GM03348 (cell line): ENCODE results near the gene CHST11.

Experiments used
- DNase-seq: peaks from one replicate; pipeline ENCODE4 v3.0.0; 2012; ENCODE audit warnings: low spot score

CHST11 gene

DNA sequence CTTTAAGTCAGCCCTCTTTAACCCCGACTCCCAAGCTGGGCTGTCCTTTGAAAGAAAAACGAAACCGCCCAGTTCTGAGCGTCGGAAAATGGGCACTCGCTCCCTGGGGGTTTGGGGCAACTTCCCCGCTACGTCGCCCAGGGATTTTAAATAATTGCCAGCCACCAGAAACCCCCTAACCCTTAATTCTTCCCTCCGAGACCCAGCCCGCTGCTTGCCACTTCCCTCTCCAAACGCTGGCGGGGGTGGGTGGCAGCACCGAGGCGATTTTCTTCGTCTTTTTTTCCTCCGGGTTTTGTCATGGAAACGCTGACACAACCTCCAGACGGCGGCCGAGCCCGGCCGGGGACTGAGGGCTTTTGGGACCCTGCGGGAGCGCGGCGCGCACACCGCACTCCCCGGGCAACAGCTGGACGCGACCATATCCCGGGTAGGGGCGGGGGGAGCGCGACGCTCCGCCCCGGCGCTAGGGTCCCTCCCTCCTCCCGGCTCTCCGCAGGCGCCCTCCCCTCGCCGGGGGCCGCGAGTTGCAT, at the start of gene CHST11:
Gene CHST11 (plus strand): TSS at position 532 of the 533 bp plus-strand sequence.
- DNase-seq: peak; percentile 98

DNA sequence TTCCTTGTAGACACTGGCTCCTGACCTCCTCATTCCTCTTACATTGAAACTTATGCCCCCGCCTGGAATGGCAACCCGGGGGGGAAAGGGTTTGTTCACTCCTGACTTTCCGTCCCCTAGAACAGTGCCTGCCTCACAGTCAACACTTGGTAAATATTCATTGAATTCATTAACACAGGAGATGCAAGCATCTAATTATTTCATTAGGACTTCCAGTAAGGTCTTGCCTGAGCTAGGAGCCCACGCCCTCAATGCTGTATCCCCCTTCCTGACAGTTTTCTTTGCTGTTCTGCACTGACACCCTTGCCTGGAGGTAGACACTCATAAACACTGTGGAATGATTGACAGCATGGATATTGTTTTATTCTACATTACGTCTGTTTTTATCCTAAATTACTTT, 49.3 kb upstream of the CHST11 start:
- DNase-seq: no peak

DNA sequence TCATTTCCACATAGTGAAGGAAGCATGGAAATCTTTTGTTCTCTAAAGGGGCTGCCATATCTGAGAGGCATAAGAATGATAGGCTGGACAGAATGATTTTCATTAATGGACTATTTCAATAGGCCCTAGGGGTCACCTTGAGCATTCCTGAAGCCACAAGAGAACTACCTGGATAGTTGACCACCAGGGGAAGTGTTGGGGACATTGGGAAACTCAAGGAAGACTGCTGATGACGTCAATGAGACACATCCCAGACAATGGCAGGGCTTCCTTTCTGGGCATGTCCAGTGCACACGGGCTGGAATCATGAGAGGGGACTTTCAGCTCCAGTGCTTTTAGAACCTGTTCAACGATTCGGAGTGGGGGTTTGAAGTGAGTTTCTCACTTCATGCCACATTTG, 48.8 kb upstream of the CHST11 start:
- no peak for DNase-seq

DNA sequence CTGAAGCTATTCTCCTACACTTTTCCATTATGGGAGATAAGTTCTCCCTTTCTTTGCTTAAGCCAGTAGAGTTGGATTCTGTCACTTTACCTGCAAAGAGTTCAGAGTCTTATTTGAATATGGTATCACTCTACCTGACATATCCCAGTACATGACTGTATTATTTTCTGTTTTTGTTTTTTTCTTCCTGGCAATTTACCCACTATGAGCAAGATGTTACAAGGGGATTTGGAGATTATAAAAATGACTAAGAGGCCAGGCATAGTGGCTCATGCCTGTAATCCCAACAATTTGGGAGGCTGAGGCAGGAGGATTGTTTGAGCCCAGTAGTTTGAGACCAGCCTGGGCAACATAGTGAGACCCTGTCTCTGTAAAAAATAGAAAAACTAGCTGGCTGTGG, 46.4 kb upstream of the CHST11 start:
- no peak for DNase-seq

DNA sequence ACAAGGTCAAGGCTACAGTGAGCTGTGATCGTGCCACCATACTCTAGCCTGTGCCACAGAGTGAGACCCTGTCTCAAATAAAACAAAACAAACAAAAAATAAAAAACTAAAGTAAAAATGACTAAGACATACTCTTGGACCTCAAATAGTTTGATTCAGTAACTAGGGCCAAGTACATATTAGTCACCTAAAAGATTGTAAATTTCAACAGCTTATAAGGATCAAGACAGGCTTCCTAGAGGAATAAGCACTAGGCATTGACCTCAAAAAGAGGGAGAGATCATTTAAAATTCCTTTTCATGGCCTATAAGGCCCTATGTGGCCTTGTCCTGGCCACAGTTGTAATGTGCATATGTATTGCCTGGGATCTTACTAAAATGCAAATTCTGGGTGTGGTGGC, 46.0 kb upstream of the CHST11 start:
- peak; percentile 43 for DNase-seq

DNA sequence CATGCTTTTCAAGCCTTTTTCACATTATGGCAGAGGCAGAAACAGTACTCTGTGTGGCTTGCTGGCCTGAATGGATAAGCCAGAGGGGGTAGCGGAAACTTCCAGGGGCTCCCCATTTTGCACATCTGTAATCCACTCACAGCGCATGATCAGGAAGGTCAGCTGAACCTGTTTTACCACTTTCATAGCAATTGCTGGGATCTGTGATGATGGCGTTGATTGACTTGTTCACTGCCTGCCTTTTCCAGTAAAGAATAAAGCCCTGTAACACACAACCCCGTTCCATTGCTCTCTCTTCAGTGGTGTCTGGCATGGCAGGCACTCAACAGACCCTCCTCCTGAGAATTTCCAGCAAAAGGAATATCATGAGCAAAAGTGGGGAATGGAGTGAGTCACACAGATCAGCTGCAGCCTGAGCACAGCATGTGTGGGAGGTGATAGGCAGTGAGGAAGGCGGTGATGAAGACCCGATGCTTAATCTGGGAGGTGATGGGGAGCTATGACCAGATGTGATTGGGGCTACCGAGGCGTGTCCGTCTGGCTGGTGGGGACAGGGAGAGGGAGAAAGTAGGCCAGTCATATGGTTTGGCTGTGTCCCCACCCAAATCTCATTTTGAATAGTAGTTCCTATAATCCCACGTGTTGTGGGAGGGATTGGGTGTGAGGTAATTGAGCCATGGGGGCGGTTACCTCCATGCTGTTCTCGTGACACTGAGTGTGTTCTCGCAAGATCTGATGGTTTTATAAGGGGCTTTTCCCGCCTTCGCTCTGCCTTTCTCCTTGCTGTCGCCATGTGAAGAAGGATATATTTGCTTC, 44.7 kb upstream of the CHST11 start:
- DNase-seq: peak; percentile 27

DNA sequence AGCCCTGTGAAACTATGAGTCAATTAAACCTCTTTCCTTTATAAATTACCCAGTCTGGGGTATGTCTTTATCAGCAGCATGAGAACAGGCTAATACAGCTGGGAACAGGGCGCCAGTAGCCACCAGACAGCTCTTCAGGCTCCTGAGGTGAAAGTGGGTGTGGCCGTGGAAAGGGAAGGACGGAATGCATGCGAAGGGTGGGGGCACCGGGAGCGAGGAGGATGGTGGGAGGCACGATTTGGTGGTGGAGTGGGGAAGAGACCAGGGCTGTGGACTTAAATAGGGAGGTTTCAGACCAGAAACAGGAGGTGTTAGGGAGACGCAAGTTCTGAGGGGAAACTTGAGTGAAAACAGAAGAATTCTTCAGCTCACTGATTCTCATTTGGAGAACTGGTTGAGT, 44.1 kb upstream of the CHST11 start:
- no peak for DNase-seq

DNA sequence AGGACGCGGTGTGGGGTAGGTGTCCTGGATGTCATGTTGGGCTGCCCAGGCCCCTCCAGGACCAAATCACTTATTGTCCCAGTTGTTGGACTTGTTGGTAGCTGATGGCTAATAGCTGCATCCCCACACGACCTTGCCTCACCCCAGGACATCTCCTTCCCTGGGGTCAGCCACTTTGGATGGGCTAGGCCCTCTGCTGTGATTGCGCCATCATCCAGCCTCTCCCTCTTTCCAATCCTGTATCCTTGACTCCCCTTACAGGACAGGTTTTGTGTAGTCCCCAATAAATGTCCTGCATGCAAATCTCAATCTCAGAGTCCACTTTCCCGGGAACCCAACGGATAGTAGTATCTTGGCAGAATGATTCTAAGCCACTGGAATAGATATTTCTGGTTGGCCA, 43.4 kb upstream of the CHST11 start:
- no peak for DNase-seq

DNA sequence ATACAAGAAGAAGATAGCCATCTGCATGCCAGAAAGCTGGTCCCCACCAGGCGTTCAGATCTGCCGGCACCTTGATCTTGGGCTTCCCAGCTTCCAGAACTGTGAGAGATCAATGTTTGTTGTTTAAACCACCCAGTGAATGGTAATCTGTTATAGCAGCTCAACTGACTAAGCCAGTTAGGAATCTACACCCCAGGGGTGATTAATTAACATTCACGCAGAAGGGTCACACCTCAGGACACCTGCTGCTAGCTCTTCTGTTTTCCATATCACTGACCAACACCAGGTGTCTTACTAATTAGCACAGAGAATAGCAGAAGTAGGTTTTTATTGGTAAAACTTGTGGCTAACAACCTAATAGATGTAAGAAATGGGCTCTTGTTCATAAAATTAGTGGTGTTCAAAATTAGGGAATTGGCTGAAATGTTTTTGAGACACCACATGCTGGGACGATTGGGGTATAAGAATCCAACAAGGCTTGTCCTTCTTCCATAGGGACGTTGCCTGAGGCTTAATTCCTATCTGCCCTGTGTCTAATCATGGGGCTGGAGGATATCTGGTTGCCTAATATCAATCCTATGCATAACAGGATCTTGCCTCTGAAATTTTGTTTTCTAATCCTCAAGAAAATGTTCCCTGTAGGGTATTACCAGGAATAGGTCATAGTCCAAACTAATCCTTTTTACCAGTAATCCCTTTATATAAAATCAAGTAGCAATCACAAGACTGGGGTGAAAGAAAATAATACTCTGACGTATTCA, 42.0 kb upstream of the CHST11 start:
- DNase-seq: no peak

DNA sequence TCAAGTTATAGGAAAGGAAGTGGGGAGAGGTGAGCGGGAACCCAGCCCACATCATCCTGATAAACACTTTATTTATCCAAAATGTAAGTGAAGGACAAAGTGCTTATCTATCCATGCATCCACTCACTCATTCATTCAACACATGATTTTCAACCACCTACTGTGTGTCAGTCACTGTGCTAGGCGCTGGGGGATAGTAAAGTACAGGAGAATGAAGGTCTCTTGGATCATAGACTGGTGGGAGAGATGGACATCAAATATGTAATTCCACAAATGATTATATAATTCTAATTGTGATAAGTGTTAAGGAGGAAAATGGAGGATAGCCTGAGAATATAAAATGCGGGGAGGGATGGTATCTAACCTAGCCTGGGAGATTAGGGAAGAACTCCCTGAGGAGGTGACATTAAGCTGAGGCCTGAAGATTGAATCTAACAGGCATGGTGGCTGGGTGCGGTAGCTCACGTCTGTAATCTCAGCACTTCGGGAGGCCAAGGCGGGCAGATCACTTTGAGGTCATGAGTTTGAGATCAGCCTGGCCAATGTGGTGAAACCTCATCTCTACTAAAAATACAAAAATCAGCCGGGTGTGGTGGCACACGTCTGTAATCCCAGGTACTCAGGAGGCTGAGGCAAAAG, 41.3 kb upstream of the CHST11 start:
- DNase-seq: no peak

DNA sequence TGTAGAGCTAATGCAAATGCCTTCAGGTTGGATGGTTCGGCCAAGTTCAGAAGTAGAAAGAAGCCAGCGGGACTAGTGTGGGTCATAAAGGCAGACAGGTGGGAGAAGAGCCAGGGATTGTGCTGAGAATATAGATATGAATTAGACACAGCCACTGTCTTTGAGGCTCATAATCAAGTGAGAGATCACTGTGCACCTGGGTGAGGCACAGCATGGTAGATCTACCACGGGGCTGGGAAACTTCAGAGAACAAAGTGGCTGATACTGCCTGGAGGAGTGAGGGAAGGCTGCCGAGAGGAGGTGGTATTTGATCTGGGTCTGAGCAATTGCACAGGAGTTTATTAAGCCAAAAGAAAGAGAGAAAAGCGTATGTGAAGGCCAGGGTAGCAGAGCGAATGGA, 40.6 kb upstream of the CHST11 start:
- no peak for DNase-seq

DNA sequence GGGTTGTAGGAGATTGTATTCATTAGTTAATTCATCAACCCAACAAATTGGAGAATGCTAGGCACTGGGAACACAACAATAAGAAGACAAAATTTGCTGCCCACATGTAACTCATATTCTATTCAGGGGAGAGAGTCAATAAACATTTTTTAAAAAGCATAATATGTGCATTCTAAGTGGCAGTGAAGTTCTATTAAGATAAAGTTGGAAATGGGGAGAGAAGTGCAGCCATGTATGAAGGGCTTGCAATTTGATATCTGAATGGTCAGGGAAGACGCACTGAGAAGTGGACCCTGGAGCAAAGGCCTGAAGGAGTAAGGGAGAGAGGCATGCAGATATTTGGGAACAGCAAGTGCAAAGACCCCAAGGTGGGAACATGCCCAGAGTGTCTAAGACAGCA, 40.2 kb upstream of the CHST11 start:
- DNase-seq: no peak

DNA sequence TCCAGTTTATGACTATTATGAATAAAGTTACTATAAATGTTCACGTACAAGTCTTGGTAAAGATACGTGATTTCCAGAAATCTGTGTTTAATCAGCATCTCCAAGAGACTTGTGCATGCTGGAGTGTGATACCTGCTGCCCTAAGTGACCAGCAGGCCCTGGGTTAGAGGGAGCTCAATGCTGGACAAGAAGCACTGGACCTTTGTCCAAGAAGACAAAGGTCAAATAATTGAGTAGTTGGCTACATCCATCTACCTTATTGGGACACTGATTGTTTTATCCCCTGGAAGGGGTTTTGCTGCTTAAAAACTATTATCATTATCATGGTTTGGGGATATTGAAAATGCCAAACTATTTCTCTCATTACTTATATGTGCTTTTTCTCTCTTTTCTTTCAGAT, 37.0 kb upstream of the CHST11 start:
- DNase-seq: no peak

DNA sequence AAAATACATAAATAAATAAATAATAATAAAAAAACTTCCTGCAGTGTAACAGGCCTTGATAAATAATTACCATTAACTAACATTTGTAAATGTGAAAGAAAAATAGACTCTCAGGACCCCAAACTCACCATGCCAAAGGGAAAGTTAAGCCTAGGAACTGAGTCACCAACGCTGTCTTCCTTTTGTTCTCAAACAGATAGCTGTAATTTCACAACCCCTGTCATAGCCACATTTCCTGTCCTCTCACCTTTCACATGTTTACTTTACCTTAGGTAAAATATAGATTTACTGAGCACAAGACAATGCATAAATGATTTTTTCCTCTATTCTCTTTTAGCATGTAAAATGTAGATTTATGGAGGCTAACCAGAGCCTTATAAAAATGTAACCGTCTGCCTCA, 35.9 kb upstream of the CHST11 start:
- DNase-seq: no peak

DNA sequence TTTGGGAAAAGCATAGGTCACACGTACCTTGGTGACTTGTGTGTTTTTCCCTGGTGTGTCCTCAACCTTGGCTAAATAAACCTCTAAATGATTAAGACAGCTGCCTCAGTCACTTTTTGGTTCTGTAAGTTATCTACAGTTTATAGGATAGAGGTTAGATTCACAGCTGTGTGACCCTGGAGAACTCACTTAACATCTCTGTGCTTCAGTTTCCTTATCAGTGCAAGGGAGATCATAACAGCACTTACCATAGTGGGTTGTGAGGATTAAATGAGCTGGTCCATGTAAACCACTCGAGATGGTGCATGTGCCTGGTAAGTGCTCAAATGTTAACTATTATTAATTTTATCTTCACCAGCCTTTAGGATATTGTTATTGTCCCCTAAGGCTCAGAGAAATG, 35.4 kb upstream of the CHST11 start:
- no peak for DNase-seq

DNA sequence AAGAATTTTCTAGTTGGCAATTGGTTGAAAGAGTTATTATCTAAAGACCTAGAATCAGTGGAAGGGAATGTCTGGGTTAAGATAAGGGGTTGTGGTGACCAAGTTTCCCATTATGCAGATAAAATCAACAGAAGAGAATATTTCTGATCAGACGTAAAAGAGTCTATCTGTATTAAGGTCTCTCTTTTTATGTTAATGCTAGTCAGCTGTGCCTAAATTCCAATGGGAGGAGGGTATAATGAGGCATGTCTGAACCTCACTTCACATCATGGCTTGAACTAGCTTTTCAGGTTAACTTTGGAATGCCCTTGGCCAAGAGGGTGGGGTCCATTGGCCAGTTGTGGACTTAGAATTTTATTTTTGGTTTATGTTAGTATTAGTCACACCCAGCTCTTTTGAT, 34.3 kb upstream of the CHST11 start:
- DNase-seq: no peak

DNA sequence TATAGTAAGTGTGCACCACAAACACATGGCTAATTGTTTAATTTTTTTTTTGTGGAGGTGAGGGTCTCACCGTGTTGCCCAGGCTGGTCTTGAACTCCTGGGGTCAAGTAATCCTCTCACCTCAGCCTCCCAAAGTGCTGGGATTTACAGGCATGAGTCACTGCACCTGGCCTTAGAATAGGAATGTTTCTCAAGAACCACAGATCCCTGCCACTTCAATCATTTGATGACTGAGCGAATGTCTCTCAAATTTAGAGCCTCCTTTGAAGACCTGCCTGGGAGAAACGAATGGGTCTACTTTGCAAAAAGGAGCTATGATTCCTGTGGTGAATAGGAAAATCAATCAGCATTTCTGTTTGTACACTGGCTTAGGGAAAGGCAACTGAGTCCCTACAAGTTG, 33.5 kb upstream of the CHST11 start:
- DNase-seq: no peak

DNA sequence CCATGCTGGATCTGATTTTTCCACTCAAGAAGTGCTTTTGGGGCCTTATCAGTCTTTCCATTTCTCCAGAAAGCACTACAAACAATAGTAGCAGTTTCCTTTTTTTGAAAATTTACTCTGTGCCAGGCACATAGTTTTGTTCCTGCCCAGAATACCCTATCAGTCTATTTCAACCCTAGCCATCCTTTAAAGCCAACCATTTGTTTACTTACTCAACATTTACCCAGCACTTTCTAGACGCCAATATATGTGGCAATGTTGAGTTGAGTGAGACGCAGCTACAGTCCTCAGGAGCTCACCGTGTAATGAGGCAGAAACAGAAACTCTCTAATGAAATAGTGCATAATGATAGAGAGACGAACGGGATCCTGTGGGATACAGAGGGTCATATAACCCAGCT, 32.9 kb upstream of the CHST11 start:
- DNase-seq: no peak

DNA sequence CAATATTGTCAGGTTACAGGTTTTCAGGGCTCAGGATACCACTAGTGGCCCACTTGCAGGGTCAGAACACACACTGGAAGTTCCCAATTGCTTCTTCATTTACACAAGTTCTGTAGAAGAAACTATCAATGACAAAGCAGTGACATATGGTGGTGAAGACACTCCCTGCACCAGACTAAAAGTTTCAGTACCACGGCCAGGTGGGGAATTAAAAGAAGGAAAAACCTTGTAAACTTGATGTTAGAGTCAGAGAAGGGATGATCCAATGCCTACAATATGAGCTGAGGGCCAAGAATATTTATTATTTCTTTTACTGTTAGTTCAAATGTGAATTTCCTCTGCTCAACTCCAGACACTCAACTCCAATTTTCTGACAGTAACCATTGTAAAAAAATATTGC, 31.8 kb upstream of the CHST11 start:
- no peak for DNase-seq

DNA sequence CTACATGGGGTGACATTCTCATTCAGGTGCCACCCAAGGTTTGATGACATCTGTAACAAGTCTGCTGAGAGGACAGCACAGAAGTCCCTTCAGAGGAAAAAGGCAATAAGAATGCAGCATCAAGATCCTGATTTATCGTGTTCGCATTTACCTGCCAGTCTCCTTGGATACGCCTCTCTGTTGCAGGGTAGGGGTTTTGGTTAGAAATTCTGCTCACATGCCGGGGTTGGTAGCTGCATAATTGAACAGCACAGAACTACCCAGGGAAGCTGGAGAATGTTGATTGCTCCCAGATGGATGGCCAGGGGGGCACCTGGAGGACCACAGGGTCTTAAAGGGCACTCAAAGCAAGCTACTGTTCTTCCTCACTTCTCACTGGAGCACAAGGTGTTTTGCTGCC, 31.1 kb upstream of the CHST11 start:
- no peak for DNase-seq

DNA sequence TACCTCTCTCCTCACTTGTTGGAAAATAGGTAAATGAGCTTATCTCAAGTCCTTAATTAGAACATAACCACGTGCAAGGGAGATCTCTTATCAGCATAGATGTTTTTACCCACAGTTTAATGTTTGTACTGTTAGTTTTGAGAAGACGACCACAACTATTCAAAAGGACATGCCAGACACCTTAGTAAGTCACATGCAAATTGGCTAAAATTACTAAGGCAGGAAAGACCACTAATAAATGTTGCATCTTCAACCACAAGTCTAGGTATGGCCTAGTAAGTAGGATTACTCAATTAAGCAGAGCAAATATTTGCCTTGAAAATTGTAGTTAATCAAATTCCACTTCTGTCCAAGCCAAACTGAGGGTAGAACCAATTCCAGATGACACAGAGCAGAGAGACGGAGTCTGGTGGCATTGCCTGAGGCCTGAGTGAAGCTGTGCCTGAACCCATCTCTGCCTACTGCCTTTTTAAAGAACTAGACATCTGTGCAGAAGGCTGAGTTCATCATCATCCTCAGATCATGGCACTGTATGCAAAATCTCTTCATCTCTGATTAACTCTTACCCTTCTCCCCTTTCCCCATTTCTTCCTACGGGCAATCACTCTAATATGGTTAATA, 29.7 kb upstream of the CHST11 start:
- DNase-seq: peak; percentile 44

DNA sequence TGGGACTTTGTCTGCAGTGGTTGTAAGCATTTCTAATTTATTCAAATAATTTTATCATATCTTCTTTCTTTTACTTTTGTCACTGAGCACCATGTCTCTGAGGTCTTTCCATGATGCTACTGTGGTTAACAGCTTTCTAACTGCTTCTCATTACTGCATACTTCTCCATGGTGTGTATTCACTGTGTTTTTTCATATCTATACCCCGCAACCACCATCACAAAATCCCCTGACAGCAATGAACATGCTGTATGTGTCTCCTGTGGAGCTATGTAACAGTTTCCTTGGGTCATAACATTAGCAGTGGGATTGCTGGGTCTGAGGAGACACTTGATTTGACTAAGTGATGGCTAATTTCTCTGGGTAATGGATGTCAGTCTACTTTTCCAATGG, 29.2 kb upstream of the CHST11 start:
- DNase-seq: no peak

DNA sequence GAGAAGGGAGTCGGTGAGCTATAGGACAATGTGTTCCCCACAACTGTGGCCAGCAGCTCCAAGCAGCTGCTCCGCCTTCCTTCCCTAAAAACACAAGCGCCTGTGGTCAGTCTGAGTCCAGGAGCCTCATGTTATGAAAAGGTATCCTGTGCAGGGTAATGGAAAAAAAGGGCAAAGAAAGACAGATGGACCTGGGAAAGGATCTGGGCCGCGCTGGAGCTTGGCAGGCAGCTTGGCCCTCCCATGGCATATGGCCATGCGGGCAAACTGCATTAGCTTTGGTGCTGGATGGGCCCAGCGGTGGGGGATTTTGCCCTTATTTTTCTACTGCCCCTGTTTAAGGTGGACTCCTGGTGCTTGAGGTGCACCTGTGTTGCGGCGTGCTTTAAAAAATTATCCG, 23.7 kb upstream of the CHST11 start:
- DNase-seq: no peak
